Measurements from ENCODE around the gene PPID. TPM values are rescaled to one million over a fixed set of nuclear protein-coding genes. Genes with fewer than 3 reads are reported as not detected.
"Not testable (repeated sequence)": the region's sequence is repeated elsewhere in the genome, so short reads cannot be mapped to it uniquely, and the experiment has no call there.

The PPID gene
- total RNA-seq, 4 donors from 2014 or later: 8.1 to 18.9 (median 12.6) TPM

- DNase-seq (ENCODE audit: low spot score in 2 of 2): no peak
- Histone ChIP-seq H3K36me3 (no peaks in the 10 kb centered on the region), H3K27ac (no peak overlapping the region), H3K27me3 (no peaks in the 10 kb centered on the region), H3K4me3 (no peak overlapping the region), H3K4me1 (no peaks in the 10 kb centered on the region), H3K9me3 (no peaks in the 10 kb centered on the region)
- WGBS: 86% methylated on average over 4 of the region's 4 CpGs
- no peak for TF ChIP-seq POLR2AphosphoS5 (IDR thresholded peaks at IDR 0.05)
- no peak for TF ChIP-seq EP300 (IDR thresholded peaks at IDR 0.05)
- no peak for TF ChIP-seq CTCF (IDR thresholded peaks at IDR 0.05)
- no peak for TF ChIP-seq POLR2A (IDR thresholded peaks at IDR 0.05)
These were observed 37.7 kb upstream of the PPID start for GRCh38 chr4:158760866-158761265.

DNA sequence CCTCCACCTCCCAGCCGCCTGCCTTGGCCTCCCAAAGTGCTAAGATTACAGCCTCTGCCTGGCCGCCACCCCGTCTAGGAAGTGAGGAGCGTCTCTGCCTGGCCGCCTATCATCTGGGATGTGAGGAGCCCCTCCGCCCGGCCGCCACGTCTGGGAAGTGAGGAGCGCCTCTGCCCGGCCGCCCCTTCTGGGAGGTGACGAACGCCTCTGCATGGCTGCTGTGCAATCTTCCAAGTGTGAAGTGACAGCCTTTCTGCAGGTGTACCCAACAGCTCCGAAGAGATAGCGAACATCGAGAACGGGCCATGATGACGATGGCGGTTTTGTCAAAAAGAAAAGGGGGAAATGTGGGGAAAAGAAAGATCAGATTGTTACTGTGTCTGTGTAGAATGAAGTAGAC lies 36.3 kb upstream of the PPID start:
- not testable (repeated sequence) for H3K9me3 ChIP-seq; DNase-seq (ENCODE audit: low spot score in 2 of 2); H3K36me3 ChIP-seq; H3K27ac ChIP-seq; H3K27me3 ChIP-seq; H3K4me1 ChIP-seq; H3K4me3 ChIP-seq
- 97% methylated on average over 20 of the region's 20 CpGs for WGBS

DNA sequence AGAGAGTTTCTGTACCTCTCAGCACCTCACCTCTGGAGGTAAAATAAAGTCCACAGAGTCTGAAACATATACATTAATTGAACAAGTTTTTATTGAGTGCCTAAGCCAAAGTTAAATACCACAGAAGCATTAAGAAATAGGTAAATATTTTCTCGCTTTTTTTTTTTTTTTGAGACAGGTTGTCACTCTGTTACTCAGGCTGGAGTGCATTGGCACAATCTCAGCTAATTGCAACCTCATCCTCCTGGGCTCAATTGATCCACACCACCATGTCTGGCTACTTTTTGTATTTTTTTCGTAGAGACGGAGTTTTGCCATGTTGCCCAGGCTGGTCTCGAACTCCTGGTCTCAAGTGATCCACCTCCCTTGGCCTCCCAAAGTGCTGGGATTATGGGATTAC lies 35.5 kb upstream of the PPID start:
- no peaks in the 10 kb centered on the region for H3K27me3 ChIP-seq
- H3K4me1 ChIP-seq: no peaks in the 10 kb centered on the region
- H3K4me3 ChIP-seq: no peak overlapping the region
- no peaks in the 10 kb centered on the region for H3K9me3 ChIP-seq
- DNase-seq (ENCODE audit: low spot score in 2 of 2): no peak
- TF ChIP-seq POLR2A (IDR thresholded peaks at IDR 0.05): no peak
- no peak for TF ChIP-seq EP300 (IDR thresholded peaks at IDR 0.05)
- TF ChIP-seq POLR2AphosphoS5 (IDR thresholded peaks at IDR 0.05): no peak
- no peak for TF ChIP-seq CTCF (IDR thresholded peaks at IDR 0.05)
- no peaks in the 10 kb centered on the region for H3K36me3 ChIP-seq
- H3K27ac ChIP-seq: no peak overlapping the region
- WGBS: 90% methylated on average over 4 of the region's 4 CpGs

GRCh38 chr4:158758142-158758541 lies 34.9 kb upstream of the PPID start:
- no peaks in the 10 kb centered on the region for H3K36me3 ChIP-seq
- no peaks in the 10 kb centered on the region for H3K9me3 ChIP-seq
- DNase-seq (ENCODE audit: low spot score in 2 of 2): no peak
- no peak for TF ChIP-seq CTCF (IDR thresholded peaks at IDR 0.05)
- no peak for TF ChIP-seq POLR2AphosphoS5 (IDR thresholded peaks at IDR 0.05)
- no peak for TF ChIP-seq EP300 (IDR thresholded peaks at IDR 0.05)
- TF ChIP-seq POLR2A (IDR thresholded peaks at IDR 0.05): no peak
- no peak overlapping the region for H3K27ac ChIP-seq
- WGBS: 81% methylated on average over 4 of the region's 4 CpGs
- no peaks in the 10 kb centered on the region for H3K27me3 ChIP-seq
- no peak overlapping the region for H3K4me3 ChIP-seq
- no peaks in the 10 kb centered on the region for H3K4me1 ChIP-seq

DNA sequence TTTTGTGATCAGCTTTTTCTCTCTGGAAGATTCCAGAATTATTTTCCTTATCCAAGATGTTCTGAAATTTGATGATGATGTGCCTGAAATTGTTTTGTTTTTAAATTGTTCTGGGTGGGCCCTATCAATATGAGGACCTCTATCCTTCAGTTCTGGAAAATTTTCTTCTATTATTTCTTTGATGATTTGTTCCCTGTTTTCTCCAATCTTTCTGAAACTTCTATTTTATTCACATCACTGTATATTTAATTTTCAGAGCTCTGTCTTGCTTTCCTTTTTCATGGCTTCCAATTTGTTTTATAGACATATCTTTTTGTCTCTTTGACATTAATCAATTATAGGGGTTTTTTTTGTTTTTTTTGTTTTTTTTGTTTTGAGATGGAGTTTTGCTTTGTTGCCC lies 33.4 kb upstream of the PPID start:
- DNase-seq (ENCODE audit: low spot score in 2 of 2): no peak
- Histone ChIP-seq H3K27me3 (no peaks in the 10 kb centered on the region), H3K27ac (no peak overlapping the region), H3K4me1 (no peaks in the 10 kb centered on the region), H3K9me3 (no peaks in the 10 kb centered on the region), H3K4me3 (no peak overlapping the region), H3K36me3 (no peaks in the 10 kb centered on the region)
- TF ChIP-seq CTCF (IDR thresholded peaks at IDR 0.05): no peak
- TF ChIP-seq EP300 (IDR thresholded peaks at IDR 0.05): no peak
- no peak for TF ChIP-seq POLR2AphosphoS5 (IDR thresholded peaks at IDR 0.05)
- TF ChIP-seq POLR2A (IDR thresholded peaks at IDR 0.05): no peak

DNA sequence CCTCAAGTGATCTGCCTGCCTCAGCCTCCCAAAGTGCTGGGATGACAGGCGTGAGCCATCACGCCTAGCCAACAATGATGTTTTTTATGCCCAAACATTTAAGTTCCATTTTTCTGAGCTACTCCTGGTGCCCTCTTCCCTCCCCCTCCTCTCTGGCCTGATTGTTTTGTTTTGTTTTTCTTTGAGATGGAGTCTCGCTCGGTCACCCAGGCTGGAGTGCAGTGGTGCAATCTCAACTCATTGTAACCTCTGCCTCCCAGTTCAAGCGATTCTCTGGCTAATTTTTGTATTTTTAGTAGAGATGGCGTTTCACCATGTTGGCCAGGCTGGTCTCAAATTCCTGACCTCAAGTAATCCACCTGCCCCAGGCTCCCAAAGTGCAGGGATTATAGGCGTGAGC lies 32.6 kb upstream of the PPID start:
- H3K36me3 ChIP-seq; H3K27me3 ChIP-seq; DNase-seq (ENCODE audit: low spot score in 2 of 2); H3K4me1 ChIP-seq; H3K4me3 ChIP-seq; H3K27ac ChIP-seq; H3K9me3 ChIP-seq: not testable (repeated sequence)
- 93% methylated on average over 7 of the region's 7 CpGs for WGBS
